Subcutaneous adipose tissue (tissue), 4 donors: ENCODE data around the gene ABCA5. TPM values are rescaled to one million over a fixed set of nuclear protein-coding genes. Genes with fewer than 3 reads are reported as not detected.

Source experiments
- total RNA-seq, 4 donors: library from RNA; depleted of rRNA; stranded (reverse); fragments of >200 nt; gene quantifications; one replicate each; pipeline ENCODE4 v1.1.0, GENCODE V29; 2016
- TF ChIP-seq, protein P1 (sequence below): fragments of 450-650 bp; IDR thresholded peaks from one replicate; pipeline ENCODE4 v1.5.1; 2016; ENCODE audit warnings: low read depth, mild to moderate bottlenecking, control low read depth, antibody characterized with exemption, moderate library complexity

Gene ABCA5, protein sequence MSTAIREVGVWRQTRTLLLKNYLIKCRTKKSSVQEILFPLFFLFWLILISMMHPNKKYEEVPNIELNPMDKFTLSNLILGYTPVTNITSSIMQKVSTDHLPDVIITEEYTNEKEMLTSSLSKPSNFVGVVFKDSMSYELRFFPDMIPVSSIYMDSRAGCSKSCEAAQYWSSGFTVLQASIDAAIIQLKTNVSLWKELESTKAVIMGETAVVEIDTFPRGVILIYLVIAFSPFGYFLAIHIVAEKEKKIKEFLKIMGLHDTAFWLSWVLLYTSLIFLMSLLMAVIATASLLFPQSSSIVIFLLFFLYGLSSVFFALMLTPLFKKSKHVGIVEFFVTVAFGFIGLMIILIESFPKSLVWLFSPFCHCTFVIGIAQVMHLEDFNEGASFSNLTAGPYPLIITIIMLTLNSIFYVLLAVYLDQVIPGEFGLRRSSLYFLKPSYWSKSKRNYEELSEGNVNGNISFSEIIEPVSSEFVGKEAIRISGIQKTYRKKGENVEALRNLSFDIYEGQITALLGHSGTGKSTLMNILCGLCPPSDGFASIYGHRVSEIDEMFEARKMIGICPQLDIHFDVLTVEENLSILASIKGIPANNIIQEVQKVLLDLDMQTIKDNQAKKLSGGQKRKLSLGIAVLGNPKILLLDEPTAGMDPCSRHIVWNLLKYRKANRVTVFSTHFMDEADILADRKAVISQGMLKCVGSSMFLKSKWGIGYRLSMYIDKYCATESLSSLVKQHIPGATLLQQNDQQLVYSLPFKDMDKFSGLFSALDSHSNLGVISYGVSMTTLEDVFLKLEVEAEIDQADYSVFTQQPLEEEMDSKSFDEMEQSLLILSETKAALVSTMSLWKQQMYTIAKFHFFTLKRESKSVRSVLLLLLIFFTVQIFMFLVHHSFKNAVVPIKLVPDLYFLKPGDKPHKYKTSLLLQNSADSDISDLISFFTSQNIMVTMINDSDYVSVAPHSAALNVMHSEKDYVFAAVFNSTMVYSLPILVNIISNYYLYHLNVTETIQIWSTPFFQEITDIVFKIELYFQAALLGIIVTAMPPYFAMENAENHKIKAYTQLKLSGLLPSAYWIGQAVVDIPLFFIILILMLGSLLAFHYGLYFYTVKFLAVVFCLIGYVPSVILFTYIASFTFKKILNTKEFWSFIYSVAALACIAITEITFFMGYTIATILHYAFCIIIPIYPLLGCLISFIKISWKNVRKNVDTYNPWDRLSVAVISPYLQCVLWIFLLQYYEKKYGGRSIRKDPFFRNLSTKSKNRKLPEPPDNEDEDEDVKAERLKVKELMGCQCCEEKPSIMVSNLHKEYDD (N-terminal part only)
- 10 to 100 TPM; 58.3 to 91.8 (median 84.1) TPM for total RNA-seq

DNA sequence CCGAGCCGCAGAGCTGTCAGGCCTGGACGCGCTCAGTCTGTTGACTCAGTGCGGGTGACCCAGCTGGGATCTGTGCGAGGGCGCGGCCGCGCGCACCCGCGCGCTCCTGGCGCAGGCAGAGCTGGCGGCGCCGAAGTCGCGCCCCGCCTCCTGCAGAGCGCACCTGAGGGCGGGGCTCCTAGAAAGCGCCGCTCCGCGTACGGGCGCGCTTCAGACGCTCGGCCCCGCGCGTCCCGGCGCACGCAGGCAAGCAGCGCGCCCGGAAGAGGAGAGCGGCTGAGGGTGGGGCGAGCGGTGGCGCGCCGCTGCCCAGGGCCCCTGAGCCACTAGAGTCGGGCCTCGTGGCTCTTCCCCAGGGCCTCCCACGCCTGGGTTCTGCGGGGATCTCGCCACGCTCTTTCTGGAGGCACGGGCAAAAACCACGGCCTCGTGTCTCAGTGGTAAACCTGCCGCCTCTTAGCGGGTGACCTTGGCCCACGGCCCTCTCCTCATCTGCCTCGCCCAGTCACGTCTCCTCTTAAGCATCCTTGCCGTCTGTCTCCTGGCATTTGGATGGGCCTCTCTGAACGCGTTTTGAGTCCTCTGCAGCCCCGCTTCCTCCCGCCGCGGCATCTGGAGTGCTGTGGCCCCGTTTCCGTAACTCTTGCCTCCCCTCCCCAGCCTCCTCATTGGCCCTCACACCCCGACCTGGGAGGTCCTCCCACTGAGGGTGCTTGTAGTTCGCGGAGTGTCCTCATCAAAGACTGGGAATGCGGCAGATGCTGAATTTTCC is at the start of gene ABCA5:
Gene ABCA5 (minus strand): TSS at position 74 of the 772 bp plus-strand sequence. CDS start 12,718 bp downstream, outside the sequence.
- TF ChIP-seq, protein P1, sequence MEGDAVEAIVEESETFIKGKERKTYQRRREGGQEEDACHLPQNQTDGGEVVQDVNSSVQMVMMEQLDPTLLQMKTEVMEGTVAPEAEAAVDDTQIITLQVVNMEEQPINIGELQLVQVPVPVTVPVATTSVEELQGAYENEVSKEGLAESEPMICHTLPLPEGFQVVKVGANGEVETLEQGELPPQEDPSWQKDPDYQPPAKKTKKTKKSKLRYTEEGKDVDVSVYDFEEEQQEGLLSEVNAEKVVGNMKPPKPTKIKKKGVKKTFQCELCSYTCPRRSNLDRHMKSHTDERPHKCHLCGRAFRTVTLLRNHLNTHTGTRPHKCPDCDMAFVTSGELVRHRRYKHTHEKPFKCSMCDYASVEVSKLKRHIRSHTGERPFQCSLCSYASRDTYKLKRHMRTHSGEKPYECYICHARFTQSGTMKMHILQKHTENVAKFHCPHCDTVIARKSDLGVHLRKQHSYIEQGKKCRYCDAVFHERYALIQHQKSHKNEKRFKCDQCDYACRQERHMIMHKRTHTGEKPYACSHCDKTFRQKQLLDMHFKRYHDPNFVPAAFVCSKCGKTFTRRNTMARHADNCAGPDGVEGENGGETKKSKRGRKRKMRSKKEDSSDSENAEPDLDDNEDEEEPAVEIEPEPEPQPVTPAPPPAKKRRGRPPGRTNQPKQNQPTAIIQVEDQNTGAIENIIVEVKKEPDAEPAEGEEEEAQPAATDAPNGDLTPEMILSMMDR = no peak

DNA sequence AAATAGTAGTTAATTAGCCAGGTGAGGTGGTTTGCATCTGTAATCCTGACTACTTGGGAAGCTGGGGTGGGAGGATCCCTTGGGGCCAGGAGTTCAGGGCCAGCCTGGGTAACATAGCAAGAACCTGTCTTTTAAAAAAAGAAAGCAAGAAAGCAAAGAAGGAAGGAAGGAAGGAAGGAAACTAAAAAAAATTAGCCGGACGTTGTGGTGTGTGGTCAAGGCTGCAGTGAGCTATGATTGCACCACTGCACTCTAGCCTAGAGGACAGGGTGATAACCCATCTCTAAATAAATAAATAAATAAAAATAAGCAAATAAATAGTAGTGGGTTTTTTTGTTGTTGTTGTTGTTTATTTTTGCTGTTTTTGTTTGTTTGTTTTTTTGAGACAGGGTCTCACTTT is 48.3 kb upstream of the ABCA5 start:
- TF ChIP-seq, protein P1 = no peak

DNA sequence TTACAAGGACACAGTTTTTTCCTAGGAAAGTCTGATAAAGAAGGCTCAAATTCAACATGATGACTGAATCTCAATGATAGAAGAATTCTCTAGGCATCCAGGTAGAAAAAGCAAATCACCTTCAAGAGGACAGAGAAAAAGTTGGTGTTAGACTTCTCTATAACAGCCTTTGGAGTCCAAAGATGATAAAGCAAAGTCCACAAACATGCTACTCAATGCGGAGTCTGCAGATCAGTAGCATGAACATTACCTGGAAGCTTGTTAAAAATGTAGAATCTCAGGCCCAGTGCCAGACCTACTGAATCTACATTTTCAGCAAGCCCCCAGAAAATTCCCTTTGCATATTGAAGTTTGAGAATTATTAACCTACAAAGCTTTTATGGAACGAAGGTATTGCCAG is 46.1 kb upstream of the ABCA5 start:
- TF ChIP-seq, protein P1 = no peak

DNA sequence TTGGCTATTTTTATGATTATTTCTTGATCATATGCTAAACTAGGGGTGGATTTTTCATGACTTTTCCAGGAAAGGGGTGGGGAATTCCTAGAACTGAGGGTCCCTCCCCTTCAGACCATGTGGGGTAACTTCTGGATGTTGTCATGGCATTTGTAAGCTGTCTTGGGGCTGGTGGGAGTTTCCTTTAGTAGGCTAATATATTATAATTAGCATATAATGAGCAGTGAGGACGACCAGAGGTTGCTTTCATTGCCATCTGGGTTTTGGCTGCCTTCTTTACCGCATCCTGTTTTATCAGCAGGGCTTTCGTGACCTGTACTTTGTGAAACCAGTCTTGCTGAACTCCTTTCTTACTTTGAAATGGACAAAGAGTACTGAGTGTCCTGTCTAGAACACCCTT is 40.4 kb upstream of the ABCA5 start:
- TF ChIP-seq, protein P1 = no peak

DNA sequence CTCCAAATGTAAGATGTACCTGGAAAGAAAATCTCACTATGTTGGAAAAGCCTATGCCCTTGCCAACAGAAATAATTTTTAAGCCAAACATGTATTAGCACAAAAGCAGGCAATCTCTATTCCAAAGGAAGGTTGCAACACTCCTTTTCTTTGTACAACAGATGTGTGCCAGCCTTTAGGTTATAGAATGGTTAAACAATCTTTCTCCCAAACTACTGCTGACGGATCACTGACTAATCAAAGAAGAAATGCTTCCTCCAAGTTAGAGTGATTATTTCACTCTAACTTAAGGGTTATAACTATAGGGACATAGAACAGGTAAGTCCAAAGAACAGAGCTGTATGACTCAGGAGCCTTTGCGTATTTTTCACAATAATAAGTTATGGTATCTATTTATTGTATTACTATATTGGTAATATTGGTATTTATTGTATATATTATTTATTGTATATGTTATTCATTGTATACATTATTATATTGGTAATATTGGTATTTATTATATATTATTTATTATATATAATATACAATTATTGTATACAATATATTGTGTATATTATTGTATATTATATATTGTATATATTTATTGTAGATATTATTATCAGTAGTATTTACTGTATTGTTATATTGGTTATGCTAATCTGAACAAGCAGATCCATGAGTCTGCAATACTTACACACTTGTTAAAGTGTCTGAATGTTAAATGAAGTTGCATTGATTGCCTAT is 36.7 kb upstream of the ABCA5 start:
- TF ChIP-seq, protein P1 = no peak

DNA sequence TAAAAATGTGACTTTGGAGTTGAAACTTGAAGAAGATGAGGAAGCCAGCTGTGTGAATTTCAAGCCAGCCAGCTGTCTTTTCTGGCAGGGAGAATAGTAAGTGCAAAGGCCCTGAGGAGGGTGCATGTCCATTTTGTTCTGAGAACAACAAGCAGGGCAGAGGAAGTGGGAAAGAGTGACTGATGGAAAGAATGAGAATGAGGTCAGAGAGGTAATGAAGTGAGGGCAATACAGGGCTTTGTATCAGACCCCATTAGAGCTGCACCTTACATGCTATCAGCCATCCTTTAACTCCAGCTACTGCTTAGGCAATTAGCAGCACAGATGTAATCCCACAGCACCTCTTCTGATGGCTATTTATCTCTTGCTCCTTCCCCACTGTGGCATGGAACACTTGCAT is 34.2 kb upstream of the ABCA5 start:
- TF ChIP-seq, protein P1 = no peak
